GM12878 (cell line): ENCODE data around the gene LHFPL2.

ENCODE experiments used
- CTCF ChIP-seq, 3 experiments: IDR thresholded peaks in 2 of 3; conservative IDR thresholded peaks in 1 of 3; 2 replicates each; pipeline ENCODE4 v1.5.1; 2011; ENCODE audit warnings: low read depth in 3 of 3, low read length in 3 of 3, mild to moderate bottlenecking in 3 of 3, control low read depth in 2 of 3, moderate library complexity in 2 of 3, inconsistent platforms in 1 of 3, mixed read lengths in 1 of 3; ENCODE audit not compliant: control insufficient read depth in 2 of 3, insufficient read depth in 1 of 3; ENCODE audit errors: extremely low read depth in 1 of 3
- EGR1 ChIP-seq, 2 experiments: IDR thresholded peaks; 1 replicate in 1 of 2; 2 replicates in 1 of 2; pipeline ENCODE4 v1.6.1; 2011 to 2012; ENCODE audit warnings: low read depth in 2 of 2, low read length in 2 of 2, borderline replicate concordance in 1 of 2, mild to moderate bottlenecking in 1 of 2, moderate library complexity in 1 of 2
- POLR2A ChIP-seq: IDR thresholded peaks from 2 replicates; pipeline ENCODE4 v1.6.1; 2011; ENCODE audit warnings: low read depth, mild to moderate bottlenecking, low read length
- SMC3 ChIP-seq: IDR thresholded peaks from 2 replicates; pipeline ENCODE4 v1.6.1; 2011; ENCODE audit warnings: low read length, improper control_type of control experiment, borderline replicate concordance
- STAT1 ChIP-seq: fragments of 450-650 bp; conservative IDR thresholded peaks from 2 replicates; pipeline ENCODE4 v1.6.1; 2014; ENCODE audit warnings: antibody characterized with exemption, mild to moderate bottlenecking
- SUZ12 ChIP-seq: fragments of 200-600 bp; sonication (generic); IDR thresholded peaks from one replicate; pipeline ENCODE4 v1.6.1; 2018; ENCODE audit warnings: antibody characterized with exemption, mild to moderate bottlenecking; ENCODE audit not compliant: unreplicated experiment
- TAF1 ChIP-seq: IDR thresholded peaks from 2 replicates; pipeline ENCODE4 v1.6.1; 2011; ENCODE audit warnings: mild to moderate bottlenecking, low read depth, low read length, borderline replicate concordance

DNA sequence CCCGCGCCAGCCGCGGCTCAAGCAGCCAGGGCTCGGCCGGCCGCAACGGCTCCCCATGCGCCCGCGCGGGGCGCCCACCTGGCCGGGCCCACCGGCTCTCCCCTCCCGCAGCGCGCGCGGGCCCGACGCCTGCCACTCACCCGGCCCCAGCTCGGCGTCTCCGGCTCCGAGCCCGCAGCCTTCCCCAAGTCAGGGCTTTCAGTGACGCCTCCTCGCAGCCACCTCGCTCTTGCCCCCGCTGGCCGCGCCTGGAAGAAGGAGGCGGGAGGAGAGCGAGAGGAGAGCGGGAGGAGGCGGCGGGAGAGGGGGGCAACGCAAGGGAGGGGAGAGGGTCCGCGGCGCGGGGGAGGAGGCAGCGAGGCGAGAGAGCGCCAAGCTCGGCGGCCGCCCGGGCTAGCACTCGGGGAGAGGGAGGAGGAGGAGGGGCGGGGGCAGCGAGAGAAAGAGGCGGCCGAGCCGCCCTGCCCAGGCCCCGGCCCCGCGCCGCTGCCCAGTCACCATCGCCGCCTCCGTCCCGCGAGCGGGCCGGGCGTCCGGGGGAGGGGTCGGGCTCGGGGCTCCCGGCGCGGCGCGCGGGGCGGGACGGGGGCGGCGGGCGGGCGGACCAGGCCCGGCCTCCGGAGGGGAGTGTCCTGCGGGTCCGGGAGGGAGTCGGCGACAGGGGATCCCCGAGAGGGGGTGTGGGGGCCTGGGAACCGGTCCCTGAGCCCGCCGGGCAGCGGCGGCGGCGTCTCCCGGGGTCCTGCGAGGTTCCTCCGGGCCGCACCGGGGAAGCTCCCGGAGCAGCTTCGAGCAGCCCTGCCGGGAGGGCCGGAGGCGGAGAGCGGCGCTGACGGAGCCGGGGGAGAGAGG lies at the start of gene LHFPL2:
- TF ChIP-seq EGR1 (IDR thresholded peaks at IDR 0.05; ENCODE audit: borderline replicate concordance in 1 of 2, low read depth in 2 of 2, low read length in 2 of 2): peak in 1 of 2 experiments; percentile 56; a peak in 1 of 3 replicates
- no peak for TF ChIP-seq SMC3
- no peak for TF ChIP-seq STAT1
- TF ChIP-seq POLR2A: peak; percentile 62
- no peak for TF ChIP-seq CTCF (IDR thresholded peaks at IDR 0.05 in 2 of 3, conservative IDR thresholded peaks at IDR 0.05 in 1 of 3; ENCODE audit: control insufficient read depth in 2 of 3, extremely low read depth in 1 of 3, insufficient read depth in 1 of 3, low read depth in 3 of 3, low read length in 3 of 3)
- no peak for TF ChIP-seq SUZ12
- TF ChIP-seq TAF1: no peak; the same call in 1 of the 2 replicates
